HG03439 (cell line): ENCODE measurements around the gene GNPTG.

Source experiments
- ATAC-seq: cut with Tn5 transposase; IDR thresholded peaks from one replicate; pipeline ENCODE4 v1.9.1; 2021; ENCODE audit warnings: mild to moderate bottlenecking, moderate library complexity; ENCODE audit not compliant: unreplicated experiment

Gene GNPTG

DNA sequence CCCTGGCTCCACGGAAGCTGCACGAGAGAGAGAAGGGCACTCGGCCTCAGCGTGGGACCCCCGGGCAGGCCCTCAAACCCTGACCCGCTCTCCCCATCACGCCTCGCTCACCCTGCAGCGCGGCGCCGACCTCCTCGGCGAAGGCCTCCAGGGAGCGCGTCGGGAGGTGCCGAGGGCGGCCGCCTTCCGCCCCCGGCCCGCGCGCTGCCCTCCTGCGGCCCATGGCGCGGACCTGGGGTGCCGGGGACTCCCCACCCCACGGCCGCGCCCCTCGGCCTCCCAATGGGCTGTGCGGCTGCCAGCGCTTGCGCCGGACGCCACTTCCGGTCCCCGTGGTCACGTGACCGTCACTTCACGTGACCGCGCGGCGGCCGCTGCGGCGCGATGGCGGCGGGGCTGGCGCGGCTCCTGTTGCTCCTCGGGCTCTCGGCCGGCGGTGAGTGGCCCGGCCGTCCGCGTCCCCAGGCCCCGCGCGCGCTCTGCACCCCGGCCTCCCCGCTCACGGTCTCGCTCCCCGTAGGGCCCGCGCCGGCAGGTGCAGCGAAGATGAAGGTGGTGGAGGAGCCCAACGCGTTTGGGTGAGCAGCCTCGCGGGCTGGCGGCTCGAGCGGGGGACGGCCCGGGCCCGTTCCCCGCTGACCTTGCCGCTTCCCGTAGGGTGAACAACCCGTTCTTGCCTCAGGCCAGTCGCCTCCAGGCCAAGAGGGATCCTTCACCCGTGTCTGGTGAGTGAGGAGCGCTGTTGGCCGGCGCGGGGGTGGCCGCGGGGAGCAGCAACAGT, at the start of gene GNPTG, which contains the start of gene TSR3:
Gene GNPTG, plus strand, starts transcription at position 350 of the 781 bp plus-strand sequence. Its CDS starts 35 bp downstream, at position 385.
Gene TSR3, minus strand, starts transcription at position 297 of the 781 bp plus-strand sequence. Its CDS starts 74 bp downstream, at position 223.
- ATAC-seq = peak; percentile 61

DNA sequence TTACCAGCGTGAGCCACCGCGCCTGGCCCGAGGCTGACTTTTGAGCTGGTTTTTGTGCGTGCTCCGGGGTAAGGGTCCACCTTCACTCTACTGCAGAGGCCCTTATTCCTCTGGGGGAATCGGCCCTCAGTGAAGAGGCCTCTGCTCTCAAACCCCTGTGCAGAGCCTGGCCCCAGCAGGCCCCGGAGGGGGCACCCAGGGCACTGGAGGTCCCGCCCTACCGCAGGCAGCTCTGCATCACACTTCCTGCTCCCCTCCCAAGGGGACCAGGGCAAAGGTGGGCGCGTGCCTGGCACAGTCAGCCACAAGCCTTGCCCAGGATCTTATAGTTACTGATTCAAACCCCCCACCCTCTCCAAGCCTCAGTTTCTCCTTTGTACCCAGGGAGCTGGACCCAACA, 45.9 kb upstream of the GNPTG start:
- no peak for ATAC-seq

DNA sequence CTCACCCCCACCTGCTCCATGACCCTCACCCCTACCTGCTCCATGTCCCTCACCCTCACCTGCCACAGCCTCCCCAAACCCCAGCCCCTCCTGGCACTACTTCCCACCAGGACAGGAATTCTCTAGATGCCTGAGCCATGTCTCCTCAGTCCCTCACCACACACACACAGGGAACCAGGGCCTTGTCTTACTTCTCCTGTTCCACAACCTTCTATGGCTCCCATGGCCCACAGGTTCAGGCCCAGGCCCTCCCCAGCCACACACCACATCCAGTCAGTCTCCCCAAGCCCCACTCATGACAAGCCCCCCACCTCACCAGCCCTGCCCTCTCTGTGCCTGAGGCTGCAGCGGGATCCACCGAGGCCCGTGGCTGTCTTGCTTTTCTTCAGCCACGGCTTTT, 45.4 kb upstream of the GNPTG start:
- no peak for ATAC-seq

DNA sequence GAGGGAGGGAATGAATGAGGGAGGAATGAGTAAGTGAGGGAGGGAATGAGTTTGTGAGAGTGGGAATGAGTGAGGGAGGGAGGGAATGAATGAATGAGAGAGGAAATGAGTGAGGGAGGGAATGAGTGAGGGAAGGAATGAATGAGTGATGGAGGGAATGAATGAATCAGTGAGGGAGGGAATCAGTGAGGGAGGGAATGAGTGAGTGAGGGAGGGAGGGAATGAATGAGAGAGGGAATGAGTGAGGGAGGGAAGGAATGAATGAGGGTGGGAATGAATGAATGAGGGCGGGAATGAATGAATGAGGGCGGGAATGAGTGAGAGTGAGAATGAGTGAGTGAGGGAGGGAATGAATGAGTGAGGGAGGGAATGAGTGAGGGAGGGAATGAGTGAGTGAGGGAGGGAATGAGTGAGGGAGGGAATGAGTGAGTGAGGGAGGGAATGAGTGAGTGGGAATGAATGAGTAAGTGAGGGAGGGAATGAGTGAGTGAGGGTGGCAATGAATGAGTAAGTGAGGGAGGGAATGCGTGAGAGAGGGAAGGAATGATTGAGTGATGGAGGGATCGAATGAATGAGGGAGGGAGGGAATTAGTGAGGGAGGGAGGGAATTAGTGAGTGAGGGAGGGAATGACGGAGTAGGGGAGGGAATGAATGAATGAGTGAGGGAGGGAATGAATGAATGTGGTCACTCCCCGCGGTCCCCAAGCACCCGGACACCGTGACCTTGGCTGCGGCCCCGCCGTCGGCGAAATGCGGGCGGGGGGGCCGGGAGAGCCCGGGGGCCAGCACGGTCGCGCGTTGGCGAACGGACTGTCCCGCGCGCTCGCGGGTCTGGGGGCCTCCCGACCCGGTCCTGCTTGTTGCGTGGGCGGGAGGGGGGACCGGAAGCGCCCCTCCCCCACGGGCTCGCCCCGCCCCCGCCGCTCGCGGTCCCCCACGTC, 43.4 kb upstream of the GNPTG start:
- ATAC-seq = no peak

DNA sequence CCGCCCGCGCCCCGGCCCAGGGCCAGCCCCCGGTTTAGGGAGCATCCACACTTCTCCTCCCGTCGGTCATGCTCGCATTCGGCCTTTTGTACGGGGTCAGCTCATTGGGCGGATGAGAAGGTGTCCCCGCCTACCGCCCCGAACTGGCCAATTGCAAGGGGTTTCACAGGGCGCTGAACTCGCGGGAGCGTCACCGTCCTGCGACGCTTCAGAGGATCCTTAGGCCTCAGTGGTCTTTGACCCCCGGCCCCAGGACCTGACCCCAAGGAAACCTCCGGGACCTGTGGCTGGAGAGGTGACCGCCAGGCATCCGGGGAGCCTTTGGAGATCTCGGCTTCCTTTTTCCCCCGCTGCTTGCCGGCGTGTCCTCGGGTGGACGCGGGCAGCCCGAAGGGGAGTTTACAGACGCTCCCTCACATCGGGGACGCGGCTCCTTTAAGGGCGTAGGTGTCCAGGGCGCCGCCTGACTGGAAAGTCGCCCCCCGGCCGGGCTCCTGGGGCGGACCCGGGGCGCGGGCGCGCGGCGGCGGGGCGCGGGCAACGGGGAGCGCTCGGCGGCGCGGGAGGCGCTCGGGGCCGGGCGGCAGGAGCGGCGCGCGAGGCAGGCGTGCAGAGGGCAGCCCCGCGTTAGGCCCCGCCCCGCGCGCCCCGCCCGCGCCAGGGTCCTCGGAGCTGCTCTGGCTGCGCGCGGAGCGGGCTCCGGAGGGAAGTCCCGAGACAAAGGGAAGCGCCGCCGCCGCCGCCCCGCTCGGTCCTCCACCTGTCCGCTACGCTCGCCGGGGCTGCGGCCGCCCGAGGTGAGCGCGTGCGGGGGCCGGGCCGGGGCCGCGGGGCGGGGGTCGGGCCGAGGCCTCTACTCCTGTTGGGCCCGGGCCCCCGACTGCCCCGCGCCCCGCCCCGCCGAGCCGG, 42.5 kb upstream of the GNPTG start, which contains the start of gene UBE2I:
Gene UBE2I, plus strand, starts transcription at position 660 of the 909 bp plus-strand sequence. CDS start 4,395 bp downstream, outside the sequence.
- peak; percentile 76 for ATAC-seq

DNA sequence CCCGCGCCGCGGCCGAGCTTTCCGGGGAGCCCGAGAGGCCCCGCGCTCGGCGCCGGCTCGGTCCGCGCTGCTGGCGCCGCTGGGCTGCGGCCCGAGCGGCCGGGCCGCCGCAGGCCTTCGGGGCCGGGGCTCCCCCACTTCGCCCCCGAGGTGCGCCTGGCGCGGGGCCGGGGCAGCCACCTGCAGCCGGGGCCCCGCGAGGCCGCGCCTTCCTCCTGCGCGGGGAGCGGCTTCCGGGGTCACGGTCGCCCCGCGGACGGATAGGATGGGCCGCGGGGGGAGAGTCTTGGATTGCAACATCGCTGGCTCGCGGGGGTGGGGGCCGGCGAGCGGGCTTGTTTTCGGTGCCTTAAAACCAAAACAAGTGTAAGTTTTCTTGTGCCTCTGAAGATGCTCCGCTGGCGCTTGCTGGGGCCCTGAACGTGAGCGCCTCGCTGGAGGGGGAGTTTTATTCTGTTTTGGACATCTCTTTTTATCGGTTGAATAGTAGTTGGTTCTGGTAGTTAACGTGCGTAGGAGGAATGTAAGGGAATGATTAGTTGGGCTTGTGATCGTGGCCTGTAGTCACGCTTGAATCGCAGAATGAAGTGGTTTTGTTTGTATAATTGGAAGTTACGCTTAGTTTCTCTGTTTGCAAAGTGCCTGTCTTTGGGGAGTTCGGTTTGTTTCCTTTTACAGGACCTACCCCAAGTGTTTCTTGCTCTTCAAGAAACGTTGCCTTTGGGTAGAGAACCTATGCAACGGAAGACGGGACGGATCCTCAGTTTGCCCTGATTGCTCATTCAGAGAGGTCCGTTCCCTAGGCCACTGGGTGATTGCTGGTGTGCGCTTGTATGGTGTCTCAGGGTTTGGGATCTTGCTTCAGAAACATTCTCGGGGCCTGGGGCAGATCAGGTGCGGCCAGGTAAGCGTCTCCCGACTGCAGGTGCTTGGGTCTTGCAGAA, 41.6 kb upstream of the GNPTG start:
- peak; percentile 18 for ATAC-seq

DNA sequence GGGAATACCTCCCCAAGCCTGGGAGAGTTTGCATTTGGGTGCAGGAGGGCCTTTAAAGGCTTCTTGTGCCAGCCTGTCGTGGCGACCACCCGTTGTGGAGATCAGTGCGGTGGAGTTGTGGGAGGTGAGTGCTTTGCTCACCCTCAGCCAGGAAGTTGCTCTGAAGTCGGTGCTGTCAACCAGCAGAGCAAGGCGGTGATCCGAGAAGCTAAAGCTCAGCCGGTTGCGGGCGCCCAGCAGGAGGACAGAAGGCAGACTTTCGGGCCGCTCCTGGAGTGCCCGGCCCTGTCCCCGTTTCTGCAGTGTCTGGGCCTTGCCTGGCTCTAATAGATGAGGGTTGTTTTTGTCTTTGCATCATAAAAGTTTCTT, 40.9 kb upstream of the GNPTG start:
- ATAC-seq = no peak

DNA sequence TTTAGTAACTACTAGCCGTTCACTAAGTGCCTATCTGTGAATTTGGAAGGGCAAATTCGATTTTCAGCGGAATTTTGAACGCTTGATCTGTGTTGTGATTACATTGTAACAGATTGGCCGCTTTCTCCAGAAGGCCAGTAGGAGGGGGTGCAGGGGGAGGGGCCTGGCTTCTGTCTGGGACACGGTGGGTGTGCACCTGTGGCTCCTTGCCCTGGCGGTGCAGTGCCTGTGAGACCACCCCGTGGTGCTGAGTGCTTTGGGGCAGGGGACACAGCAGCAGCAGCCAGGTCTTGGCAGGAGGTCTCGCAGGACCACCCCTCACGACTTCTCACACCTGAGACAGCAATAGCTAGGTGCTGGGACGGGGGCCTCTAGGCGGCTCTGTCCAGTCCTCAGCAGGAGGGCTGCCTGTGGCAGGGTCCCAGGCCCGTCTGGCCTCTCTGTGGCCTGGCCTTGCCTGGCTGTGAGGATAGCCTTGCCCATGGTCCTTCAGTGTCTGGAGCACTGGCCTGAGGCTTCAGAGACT, 40.5 kb upstream of the GNPTG start:
- no peak for ATAC-seq

DNA sequence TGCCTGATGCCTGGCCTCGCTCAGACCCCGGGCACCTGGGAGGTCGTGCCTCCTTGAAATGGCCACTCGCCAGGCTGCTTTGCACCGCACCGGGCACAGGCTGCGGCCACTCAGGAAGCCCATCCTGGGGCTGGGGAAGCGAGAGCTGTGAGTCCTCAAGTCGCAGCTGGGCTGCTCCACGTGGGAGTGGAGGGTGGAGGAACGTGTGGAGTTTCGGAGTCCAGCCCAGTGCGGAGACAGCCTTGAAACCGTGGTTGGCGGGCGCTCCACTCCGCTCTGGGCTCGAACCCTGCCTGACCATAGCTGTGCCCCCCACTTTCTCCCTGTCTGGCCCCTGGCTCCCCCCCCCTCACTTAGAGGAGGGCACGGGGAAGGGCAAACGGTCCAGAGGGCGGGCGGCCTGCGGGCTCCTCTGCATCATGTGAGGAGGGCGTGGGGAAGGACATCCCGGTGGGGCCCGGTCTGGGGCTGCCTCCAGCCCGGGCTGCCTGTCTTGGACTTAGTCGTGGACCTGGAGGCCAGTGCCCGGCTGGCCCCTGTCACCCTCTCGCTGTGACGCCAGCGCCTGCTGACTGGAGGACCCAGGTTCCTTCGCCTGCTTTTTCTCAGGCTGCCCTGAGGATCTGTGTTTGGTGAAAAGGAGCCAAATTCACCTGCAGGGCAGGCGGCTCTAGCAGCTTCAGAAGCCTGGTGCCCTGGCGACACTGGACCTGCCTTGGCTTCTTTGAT, 39.8 kb upstream of the GNPTG start:
- ATAC-seq = no peak

DNA sequence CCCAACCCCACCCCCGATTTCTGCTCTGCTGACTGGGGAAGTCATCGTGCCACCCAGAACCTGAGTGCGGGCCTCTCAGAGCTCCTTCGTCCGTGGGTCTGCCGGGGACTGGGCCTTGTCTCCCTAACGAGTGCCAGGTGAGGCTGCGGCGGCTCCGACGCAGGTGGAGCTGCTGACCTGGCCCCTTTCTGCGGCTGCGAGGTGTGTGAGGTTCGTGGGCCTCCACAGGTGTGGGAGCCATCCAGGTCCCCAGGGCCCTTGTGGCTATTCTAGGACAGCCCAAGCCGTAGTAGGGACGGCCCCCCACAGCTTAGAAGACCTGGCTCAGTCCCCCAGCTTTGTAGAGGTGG, 39.3 kb upstream of the GNPTG start:
- ATAC-seq = no peak

DNA sequence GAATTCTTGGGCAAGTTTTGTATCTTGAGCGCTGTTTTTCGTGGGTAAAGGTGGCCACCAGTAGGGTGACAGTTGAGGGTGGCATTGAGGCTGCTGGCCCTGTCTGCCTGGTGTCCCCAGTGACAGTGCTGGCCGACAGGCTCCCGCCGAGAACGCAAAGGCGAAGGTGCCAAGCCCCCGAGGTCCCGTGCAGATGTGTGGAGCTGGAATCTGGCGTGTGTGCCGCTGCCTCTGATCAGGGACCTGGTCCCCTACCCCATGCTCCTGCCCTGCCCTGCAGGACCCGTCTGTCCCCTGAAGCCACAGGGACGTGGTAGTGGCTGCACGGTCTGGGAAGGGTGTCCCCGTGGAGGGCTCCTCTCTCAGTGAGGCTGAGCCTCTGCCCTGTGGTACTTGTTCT, 38.8 kb upstream of the GNPTG start:
- no peak for ATAC-seq

DNA sequence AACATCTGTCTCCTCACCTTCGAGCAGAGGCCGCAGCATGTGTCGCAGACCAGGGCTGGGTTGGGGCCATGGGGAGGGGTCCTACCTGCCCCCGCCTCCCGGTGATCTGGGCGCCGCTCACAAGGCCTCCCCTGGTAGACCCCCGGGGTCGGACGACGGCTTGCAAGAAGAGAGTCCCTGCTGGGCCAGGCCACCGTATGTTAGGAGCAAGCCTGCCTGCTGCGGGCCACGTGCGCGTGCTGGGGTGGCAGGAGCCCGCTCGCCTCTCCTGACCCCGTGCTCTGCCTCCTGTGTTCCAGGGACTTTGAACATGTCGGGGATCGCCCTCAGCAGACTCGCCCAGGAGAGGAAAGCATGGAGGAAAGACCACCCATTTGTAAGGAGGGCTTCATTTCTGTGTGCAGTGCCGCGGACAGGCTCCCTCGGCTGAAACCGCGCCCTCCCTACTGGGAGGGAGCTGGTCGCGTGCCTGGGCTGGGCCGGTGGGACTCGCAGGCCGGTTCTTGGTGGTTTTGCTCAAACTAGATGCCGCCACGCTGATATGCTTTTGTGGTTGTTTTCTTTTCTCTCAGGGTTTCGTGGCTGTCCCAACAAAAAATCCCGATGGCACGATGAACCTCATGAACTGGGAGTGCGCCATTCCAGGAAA, 37.9 kb upstream of the GNPTG start:
- no peak for ATAC-seq

DNA sequence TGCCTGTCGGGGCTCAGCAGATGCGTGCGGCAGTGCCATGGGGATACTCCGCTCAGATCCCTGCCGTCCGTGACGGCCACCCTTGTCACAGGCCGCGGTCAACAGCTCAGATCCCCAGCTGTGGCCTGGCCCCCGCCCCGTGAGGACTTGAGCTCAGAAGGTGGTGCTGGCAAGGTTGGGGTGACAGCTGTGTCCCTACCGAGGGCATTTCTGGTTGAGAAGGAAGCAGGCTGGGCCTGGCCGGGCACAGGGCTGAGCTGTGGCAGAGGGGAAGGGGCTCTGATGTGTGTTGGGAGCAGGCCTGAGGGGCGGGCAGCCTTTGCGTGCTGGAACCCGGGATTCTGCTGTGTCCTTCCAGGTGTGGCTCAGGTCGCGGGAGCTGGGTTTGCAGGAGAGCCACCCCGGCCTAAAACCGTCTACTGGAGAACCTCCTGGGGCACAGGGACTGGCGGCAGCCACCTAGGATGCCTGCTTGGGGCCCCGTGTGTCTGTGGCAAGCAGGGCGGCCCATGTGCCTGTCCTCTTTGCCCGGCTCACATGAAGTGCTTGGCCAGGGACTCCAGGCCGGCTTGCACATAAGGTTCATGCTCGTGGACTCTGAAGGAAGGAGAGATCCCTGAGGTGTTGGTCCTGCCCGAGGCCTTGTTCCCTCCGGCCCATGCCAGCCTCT, 37.2 kb upstream of the GNPTG start:
- ATAC-seq = no peak

DNA sequence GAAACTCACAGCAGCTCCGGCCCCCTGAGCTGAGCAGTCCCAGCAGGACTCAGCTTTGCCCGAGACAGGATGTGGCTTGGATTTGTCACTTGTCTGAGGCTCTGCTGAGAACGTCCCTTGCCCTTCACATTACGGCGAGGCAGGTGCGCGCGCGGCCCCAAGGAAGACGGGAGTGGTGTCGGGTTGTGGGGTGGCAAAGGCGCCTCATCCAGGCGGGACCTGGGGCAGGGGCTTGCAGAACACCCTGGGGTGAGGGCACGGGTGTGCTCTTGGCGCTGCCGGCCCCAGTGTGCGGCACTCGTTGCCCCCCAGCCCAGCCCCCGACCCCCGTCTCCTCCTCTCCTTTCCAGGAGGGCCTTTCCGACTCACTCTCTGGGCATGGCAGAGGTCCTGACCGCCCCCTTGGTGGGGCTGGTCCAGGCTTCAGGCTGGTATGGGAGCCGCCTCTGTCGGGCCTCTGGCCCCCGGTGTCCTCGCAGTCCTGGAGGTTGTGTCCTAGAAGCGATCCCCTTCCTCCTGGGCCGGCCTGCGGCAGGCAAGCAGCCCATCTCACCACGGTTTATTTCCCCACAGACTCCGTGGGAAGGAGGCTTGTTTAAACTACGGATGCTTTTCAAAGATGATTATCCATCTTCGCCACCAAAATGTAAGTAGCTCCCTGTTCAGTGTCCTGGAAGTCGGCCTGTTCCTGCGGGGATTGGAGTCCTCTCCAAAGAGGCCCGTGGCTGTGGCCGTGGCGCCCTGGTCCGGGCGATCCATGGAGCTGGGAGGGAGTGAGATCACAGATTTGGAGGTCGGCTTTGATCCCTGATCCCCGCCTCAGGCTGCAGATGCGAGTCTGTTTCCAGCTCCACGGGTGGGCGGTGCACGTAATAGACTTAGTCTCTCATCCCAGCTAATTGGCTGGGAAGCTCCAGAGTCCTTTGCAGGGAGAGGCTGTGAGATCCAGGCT, 36.4 kb upstream of the GNPTG start:
- no peak for ATAC-seq

DNA sequence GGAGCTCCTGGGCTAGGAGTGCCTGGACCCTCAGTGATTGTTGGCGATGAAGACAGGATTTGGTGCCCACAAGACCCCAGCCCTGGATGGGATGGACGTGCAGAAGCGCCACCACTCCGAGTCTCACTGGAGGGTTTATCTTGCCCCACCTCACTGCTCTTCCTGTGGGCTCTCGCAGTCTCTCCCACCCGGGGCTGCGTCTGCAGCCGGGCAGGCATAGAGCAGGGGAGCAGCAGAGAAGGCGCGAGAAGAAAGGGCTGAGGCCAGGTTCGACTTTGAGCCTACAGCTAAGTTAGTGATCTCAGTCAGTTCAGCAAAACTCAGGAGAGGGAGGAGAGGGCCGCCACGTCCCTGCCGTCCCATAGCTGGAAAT, 35.7 kb upstream of the GNPTG start:
- no peak for ATAC-seq

DNA sequence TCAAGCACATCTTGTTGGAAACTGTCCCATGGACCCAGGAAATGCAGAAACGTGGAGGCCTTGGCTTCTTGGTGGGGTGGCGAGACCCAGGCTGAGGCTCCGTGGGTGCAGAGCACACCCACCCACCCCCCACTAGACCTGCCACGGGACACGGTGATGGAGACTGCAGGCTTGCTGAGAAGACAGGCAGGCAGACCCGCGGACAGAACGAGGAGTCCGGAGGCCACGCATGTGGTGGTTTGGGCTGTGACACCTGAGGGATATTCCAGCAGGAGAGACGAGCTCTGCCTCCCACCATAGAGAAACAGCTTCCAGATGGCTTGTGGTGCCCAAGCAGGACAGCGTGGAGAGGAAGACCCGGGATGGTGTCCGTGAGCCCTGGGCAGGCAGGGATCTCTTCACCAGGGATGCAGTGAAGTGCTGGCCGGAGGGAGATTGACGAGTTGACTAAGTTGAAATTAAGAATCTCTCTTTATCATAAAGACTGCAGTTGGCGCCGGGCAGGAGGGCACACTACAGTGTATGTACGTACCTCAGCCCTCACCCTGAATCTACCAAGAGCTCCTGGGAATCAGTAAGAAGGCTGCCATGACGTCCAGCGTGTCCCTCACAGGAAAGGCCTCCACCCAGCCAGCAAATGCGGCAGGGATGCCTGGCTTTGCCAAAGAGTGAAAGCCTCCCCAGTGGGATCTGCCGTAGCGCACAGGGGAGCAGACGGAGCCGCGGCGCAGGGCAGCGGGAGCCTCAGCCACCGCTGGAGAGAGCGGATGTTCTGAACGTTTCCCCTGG, 34.1 kb upstream of the GNPTG start:
- no peak for ATAC-seq
